ENCODE results near the gene SULT1A3. TPM values are rescaled to one million over a fixed set of nuclear protein-coding genes. Genes with fewer than 3 reads are reported as not detected.

The SULT1A3 gene
- total and polyA plus RNA-seq, 8 donors, result 6.4 to 29.3 (median 12.1) TPM

- peak in 1 of 4 donors; percentile 78 for DNase-seq
Measured at GRCh38 chr16:30184891-30185682, 14.0 kb upstream of the SULT1A3 start.

GRCh38 chr16:30185683-30186421 is 13.2 kb upstream of the SULT1A3 start:
- no peak for TF ChIP-seq CTCF (IDR thresholded peaks at IDR 0.05)
- Histone ChIP-seq H3K4me1 (peaks cover 3 to 49% of the 10 kb centered on the region in 2 donors), H3K36me3 (peaks cover 0 to 24% of the 10 kb centered on the region in 2 donors), H3K4me3 (peak overlapping the region in 1 of 2 donors; percentile 76), H3K27me3 (no peaks in the 10 kb centered on the region), H3K9me3 (no peaks in the 10 kb centered on the region), H3K27ac (peak overlapping the region; percentile 77 to 97)
- ATAC-seq (peak; percentile 26), DNase-seq (peak in 2 of 4 donors; percentile 77 to 92)
- intact Hi-C loops (cut with DNase I), result no loop called here

More at GRCh38 chr16:30184891-30185682, 14.0 kb upstream of the SULT1A3 start:
- TF ChIP-seq CTCF (IDR thresholded peaks at IDR 0.05), result no peak
- Histone ChIP-seq H3K4me1 (peaks cover 3 to 49% of the 10 kb centered on the region in 2 donors), H3K4me3 (peak overlapping the region; percentile 52 to 76), H3K36me3 (peaks cover 0 to 24% of the 10 kb centered on the region in 2 donors), H3K27me3 (no peaks in the 10 kb centered on the region), H3K9me3 (no peaks in the 10 kb centered on the region), H3K27ac (peak overlapping the region; percentile 77 to 97)
- ATAC-seq, result no peak
- intact Hi-C loops (cut with DNase I), result no loop called here

GRCh38 chr16:30186444-30186781 is 12.6 kb upstream of the SULT1A3 start:
- peak overlapping the region; percentile 13 to 97 for H3K27ac ChIP-seq
- no peak for ATAC-seq

GRCh38 chr16:30186782-30187555 is 12.1 kb upstream of the SULT1A3 start:
- Histone ChIP-seq H3K9me3 (no peaks in the 10 kb centered on the region), H3K27ac (peak overlapping the region; percentile 13 to 97), H3K4me3 (peak overlapping the region in 1 of 2 donors; percentile 76), H3K27me3 (no peaks in the 10 kb centered on the region), H3K4me1 (peaks cover 3 to 48% of the 10 kb centered on the region in 2 donors), H3K36me3 (peaks cover 0 to 24% of the 10 kb centered on the region in 2 donors)
- peak; percentile 47 to 81 for TF ChIP-seq CTCF (IDR thresholded peaks at IDR 0.05)
- ATAC-seq (peak; percentile 41), DNase-seq (peak in 2 of 4 donors; percentile 75 to 94)
- intact Hi-C loops (cut with DNase I), result no loop called here

More at GRCh38 chr16:30186444-30186781, 12.6 kb upstream of the SULT1A3 start:
- no peak for TF ChIP-seq CTCF (IDR thresholded peaks at IDR 0.05)
- Histone ChIP-seq H3K4me1 (peaks cover 3 to 49% of the 10 kb centered on the region in 2 donors), H3K27me3 (no peaks in the 10 kb centered on the region), H3K9me3 (no peaks in the 10 kb centered on the region), H3K4me3 (peak overlapping the region in 1 of 2 donors; percentile 76), H3K36me3 (peaks cover 0 to 24% of the 10 kb centered on the region in 2 donors)
- DNase-seq, result peak in 1 of 4 donors; percentile 75
- intact Hi-C loops (cut with DNase I), result no loop called here
